Epithelial cell of esophagus (primary cell): ENCODE results near the gene PHYKPL.

Experiments used
- DNase-seq: peaks from one replicate; pipeline ENCODE4 v3.0.0; 2010; ENCODE audit warnings: low read depth
- H3K4me3 ChIP-seq: 2 replicates; pipeline ENCODE4 v1.5.1; 2011; ENCODE audit warnings: mild to moderate bottlenecking, low read length, control low read depth
- TF ChIP-seq, protein P1 (sequence below): IDR thresholded peaks from 2 replicates; pipeline ENCODE4 v1.5.1; 2011; ENCODE audit warnings: low read depth, mild to moderate bottlenecking, low read length, control low read depth, inconsistent platforms; ENCODE audit not compliant: insufficient read depth; ENCODE audit errors: missing control alignments

PHYKPL gene

DNA sequence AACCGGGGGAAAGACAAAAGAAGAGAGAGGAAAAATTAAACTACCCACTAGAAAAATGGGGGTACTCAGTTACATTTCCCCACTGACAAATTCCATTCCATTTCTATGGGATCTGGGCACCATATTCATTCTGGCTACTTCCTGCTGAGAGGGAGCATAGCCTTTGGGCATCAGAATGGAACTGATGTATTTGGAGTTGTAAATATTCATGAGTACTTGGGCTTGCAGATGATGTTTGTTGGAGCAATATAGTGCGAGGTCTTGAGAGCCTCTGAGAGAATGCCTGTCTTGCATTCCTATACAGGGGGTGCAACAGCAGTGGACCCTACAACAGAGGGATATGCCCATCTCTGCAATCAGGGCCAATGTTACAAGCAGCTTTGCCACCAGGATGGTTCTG, 62.1 kb downstream of the PHYKPL start:
- no peak for DNase-seq
- TF ChIP-seq, protein P1, sequence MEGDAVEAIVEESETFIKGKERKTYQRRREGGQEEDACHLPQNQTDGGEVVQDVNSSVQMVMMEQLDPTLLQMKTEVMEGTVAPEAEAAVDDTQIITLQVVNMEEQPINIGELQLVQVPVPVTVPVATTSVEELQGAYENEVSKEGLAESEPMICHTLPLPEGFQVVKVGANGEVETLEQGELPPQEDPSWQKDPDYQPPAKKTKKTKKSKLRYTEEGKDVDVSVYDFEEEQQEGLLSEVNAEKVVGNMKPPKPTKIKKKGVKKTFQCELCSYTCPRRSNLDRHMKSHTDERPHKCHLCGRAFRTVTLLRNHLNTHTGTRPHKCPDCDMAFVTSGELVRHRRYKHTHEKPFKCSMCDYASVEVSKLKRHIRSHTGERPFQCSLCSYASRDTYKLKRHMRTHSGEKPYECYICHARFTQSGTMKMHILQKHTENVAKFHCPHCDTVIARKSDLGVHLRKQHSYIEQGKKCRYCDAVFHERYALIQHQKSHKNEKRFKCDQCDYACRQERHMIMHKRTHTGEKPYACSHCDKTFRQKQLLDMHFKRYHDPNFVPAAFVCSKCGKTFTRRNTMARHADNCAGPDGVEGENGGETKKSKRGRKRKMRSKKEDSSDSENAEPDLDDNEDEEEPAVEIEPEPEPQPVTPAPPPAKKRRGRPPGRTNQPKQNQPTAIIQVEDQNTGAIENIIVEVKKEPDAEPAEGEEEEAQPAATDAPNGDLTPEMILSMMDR, result no peak
- H3K4me3 ChIP-seq, result no peak overlapping the region

DNA sequence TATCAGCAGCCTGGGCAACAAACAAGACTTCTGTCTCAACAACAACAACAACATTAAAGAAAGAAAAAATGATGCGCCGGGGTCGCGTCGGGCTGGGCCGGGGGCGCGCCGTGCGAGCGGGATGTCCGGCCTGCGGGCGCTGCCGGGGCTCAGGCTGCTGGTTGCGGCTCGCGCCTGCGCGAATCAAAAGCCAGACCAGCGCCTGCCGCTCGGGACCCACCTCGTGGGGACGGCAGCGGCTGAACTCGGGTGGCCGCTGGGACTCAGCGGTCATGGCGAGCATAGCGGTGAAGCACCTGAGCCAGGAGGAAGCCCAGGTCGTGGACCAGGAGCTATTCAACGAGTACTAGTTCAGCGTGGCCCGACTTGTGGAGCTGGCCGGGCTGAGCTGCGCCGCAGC, 67.0 kb downstream of the PHYKPL start:
- H3K4me3 ChIP-seq, result no peak overlapping the region
- TF ChIP-seq, protein P1, result no peak
- DNase-seq, result no peak

DNA sequence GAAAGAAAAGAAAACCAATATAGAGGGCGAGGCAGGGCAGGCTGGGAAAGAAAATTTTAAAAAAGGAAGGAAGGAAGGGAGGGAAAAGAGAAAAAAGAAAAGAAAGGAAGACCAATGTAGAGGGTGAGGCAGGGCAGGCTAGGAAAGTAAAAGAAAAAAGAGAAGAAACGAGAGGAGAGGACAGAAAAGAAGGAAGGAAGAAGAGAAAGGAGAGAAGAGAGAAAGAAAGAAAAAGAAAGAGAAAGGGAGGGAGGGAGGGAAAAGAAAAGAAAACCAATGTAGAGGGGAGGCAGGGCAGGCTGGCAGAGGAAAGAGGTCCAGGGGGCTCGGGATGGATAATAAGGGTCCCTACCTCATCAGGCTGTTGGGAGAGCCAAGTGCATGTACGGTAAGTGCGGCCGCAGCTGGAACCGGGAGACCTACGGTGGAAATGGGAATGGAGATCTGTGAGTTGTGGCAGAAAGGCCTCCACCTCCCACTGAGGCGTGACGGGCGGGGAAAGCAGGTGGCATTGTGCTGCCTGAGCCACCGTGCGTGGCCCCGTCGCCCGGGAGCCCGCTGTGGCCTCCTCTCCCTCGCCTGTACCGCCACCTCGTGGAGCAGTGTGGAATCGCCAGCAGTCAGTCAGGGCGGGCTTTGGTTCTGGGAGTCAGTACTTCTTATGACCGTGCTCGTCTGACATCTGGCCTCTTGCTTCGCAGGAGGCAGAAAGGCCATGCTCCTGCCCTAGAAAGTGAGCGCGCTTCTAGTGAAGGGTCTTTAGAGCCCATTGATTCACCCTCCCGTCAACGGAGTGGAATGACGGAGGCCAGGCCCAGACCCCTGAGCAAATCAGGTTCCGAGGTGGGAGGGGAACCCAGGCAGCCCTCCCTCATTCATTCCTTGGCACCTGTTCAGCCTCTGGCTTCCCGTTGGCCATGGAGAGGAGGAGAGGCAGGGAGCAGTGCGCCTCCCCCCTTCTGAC, 68.5 kb downstream of the PHYKPL start:
- TF ChIP-seq, protein P1, result peak; percentile 94
- H3K4me3 ChIP-seq, result no peak overlapping the region
- DNase-seq, result peak; percentile 74

DNA sequence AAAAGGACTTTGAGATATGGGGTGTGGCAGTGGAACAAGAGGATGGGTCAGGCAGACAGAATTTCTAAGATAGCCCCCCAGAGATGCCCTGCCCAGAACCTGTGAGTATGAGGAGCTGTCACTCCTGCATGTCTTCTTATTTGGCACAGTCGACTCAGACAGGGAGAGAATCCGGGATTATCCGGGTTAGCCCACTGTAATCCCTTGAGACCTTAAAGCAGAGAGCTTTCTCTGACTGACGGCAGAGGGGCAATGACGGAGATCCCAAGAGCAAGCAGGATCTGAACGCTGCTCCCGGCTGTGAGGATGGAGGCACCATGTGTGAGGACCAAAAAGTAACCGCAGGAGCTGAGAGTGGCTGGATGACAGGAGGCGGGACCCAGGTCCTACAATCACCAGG, 70.1 kb downstream of the PHYKPL start:
- no peak for DNase-seq
- H3K4me3 ChIP-seq, result no peak overlapping the region
- TF ChIP-seq, protein P1, result no peak

DNA sequence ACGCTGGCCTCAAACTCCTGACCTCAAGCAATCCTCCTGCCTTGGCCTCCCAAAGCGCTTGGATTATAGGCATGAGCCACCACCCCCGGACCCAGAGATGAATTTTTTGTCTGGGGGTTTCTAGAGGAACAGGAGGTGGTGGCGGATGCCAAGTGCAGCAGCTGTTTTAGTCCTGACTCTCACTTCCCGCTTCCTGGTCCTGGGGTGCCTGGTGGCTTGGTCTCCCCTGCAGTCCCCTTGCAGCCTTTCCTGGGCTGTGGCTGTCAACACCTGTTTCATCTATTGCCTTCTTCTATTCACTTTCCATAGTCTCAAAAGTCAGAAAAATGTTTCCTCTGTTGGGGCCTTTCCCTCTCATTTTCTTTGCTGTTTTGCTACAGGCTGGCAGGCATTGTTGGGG, 72.4 kb downstream of the PHYKPL start:
- no peak for DNase-seq
- no peak overlapping the region for H3K4me3 ChIP-seq
- TF ChIP-seq, protein P1, result no peak
